HepG2 (cell line): ENCODE measurements around the gene LRRC17. TPM values are rescaled to one million over a fixed set of nuclear protein-coding genes. Genes with fewer than 3 reads are reported as not detected.

Experiments
- ELF3 ChIP-seq: IDR thresholded peaks from 2 replicates; pipeline ENCODE4 v1.6.1; 2016; ENCODE audit warnings: missing genetic modification reagents, missing compliant biosample characterization
- RFXANK ChIP-seq: IDR thresholded peaks from 2 replicates; pipeline ENCODE4 v1.6.1; 2016
- TCF7L2 ChIP-seq: IDR thresholded peaks from 2 replicates; pipeline ENCODE4 v1.6.1; 2011; ENCODE audit warnings: mild to moderate bottlenecking, low read depth, low read length, moderate library complexity
- ZNF207 ChIP-seq: fragments of 450-650 bp; IDR thresholded peaks from 2 replicates; pipeline ENCODE4 v1.6.1; 2016; ENCODE audit warnings: antibody characterized with exemption, borderline replicate concordance
- ZNF557 ChIP-seq: sonication (generic); formaldehyde crosslinking; IDR thresholded peaks from 2 replicates; pipeline ENCODE4 v1.4.0; 2020; ENCODE audit warnings: missing genetic modification reagents
- ZNF713 ChIP-seq: sonication (generic); formaldehyde crosslinking; IDR thresholded peaks from 2 replicates; pipeline ENCODE4 v1.4.0; 2020; ENCODE audit warnings: mild to moderate bottlenecking, missing genetic modification reagents
- polyA plus RNA-seq, 8 experiments: library from polyadenylated mRNA; depleted of rRNA in 3 of 8; stranded (reverse) in 7 of 8; unstranded in 1 of 8; fragments of >200 nt; fragmentation: Illumina TruSeq in 4 of 8; extraction: Trizol in 4 of 8; gene quantifications; 2 replicates each; pipeline versions ENCODE4 v1.2.1 to v1.2.3, GENCODE V29; 2011 to 2016; ENCODE audit warnings: low read depth in 4 of 8, missing spikeins in 1 of 8, mixed read lengths in 1 of 8; ENCODE audit not compliant: insufficient read depth in 1 of 8
- total RNA-seq, 5 experiments: library from RNA; depleted of rRNA; stranded (reverse); fragments of >200 nt; fragmentation: Illumina TruSeq; extraction: Trizol; gene quantifications; 2 replicates each; pipeline ENCODE4 v1.2.3, GENCODE V29; 2016; ENCODE audit warnings: low read depth in 1 of 5
- TF ChIP-seq, protein P1 (sequence below): IDR thresholded peaks from 2 replicates; pipeline ENCODE4 v1.6.1; 2016; ENCODE audit warnings: mild to moderate bottlenecking
- TF ChIP-seq, protein P2 (sequence below): IDR thresholded peaks from 2 replicates; pipeline ENCODE4 v1.4.0; 2020; ENCODE audit warnings: mild to moderate bottlenecking, missing genetic modification reagents
- TF ChIP-seq, protein P3 (sequence below): sonication (generic); formaldehyde crosslinking; IDR thresholded peaks from 2 replicates; pipeline ENCODE4 v1.4.0; 2020; ENCODE audit warnings: mild to moderate bottlenecking, missing genetic modification reagents
- TF ChIP-seq, protein P4 (sequence below): sonication (generic); formaldehyde crosslinking; IDR thresholded peaks from 2 replicates; pipeline ENCODE4 v1.5.1; 2020; ENCODE audit warnings: mild to moderate bottlenecking, missing genetic modification reagents, moderate library complexity
- TF ChIP-seq, protein P5 (sequence below): sonication (generic); formaldehyde crosslinking; IDR thresholded peaks from 2 replicates; pipeline ENCODE4 v1.4.0; 2020; ENCODE audit warnings: mild to moderate bottlenecking, missing genetic modification reagents, borderline replicate concordance

The LRRC17 gene
- total and polyA plus RNA-seq, 2 of the 13 experiments (the other 11 are each of a cell fraction or from before 2014, with no cell fraction given) = 0.20 to 0.66 TPM

DNA sequence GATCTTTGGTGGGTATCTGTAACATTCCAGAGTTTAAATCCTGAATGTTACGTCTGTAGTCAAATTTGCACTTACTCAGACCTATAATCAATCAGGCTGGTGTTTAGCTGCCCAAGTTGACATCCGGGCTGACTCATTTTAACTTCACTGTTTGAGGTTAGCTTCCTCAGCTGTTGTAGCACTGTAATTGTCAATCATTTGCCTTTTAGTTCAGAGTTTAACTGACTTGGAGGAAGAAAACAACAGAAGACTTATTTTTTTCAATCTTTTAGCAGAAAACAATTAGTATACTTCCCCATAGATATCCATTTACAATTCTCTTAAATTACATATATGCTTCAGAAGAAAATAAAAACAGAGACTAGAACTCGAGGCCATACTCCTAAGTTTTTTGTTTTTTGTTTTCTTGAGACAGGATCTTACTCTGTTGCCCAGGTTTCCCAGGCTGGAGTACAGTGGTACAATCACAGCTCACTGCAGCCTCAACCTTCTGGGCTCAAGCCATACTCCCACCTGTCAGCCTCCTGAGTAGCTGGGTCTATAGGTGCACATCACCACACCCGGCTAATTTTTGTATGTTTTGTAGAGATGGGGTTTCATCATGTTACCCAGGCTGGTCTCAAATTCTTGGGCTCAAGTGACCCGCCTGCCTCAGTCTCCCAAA lies 38.5 kb upstream of the LRRC17 start (continued):
- TF ChIP-seq, protein P1, sequence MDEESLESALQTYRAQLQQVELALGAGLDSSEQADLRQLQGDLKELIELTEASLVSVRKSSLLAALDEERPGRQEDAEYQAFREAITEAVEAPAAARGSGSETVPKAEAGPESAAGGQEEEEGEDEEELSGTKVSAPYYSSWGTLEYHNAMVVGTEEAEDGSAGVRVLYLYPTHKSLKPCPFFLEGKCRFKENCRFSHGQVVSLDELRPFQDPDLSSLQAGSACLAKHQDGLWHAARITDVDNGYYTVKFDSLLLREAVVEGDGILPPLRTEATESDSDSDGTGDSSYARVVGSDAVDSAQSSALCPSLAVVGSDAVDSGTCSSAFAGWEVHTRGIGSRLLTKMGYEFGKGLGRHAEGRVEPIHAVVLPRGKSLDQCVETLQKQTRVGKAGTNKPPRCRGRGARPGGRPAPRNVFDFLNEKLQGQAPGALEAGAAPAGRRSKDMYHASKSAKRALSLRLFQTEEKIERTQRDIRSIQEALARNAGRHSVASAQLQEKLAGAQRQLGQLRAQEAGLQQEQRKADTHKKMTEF (CRISPR knock-in tag) = peak; percentile 55
- no peak for TF ChIP-seq ZNF713 (CRISPR knock-in tag)
- TF ChIP-seq, protein P2, sequence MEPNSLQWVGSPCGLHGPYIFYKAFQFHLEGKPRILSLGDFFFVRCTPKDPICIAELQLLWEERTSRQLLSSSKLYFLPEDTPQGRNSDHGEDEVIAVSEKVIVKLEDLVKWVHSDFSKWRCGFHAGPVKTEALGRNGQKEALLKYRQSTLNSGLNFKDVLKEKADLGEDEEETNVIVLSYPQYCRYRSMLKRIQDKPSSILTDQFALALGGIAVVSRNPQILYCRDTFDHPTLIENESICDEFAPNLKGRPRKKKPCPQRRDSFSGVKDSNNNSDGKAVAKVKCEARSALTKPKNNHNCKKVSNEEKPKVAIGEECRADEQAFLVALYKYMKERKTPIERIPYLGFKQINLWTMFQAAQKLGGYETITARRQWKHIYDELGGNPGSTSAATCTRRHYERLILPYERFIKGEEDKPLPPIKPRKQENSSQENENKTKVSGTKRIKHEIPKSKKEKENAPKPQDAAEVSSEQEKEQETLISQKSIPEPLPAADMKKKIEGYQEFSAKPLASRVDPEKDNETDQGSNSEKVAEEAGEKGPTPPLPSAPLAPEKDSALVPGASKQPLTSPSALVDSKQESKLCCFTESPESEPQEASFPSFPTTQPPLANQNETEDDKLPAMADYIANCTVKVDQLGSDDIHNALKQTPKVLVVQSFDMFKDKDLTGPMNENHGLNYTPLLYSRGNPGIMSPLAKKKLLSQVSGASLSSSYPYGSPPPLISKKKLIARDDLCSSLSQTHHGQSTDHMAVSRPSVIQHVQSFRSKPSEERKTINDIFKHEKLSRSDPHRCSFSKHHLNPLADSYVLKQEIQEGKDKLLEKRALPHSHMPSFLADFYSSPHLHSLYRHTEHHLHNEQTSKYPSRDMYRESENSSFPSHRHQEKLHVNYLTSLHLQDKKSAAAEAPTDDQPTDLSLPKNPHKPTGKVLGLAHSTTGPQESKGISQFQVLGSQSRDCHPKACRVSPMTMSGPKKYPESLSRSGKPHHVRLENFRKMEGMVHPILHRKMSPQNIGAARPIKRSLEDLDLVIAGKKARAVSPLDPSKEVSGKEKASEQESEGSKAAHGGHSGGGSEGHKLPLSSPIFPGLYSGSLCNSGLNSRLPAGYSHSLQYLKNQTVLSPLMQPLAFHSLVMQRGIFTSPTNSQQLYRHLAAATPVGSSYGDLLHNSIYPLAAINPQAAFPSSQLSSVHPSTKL = peak; percentile 76
- TF ChIP-seq TCF7L2 = no peak
- no peak for TF ChIP-seq ZNF557
- TF ChIP-seq ELF3 = peak; percentile 78; the same call in 1 of the 2 replicates
- no peak for TF ChIP-seq RFXANK (CRISPR knock-in tag)
- no peak for TF ChIP-seq ZNF207
- TF ChIP-seq, protein P3, sequence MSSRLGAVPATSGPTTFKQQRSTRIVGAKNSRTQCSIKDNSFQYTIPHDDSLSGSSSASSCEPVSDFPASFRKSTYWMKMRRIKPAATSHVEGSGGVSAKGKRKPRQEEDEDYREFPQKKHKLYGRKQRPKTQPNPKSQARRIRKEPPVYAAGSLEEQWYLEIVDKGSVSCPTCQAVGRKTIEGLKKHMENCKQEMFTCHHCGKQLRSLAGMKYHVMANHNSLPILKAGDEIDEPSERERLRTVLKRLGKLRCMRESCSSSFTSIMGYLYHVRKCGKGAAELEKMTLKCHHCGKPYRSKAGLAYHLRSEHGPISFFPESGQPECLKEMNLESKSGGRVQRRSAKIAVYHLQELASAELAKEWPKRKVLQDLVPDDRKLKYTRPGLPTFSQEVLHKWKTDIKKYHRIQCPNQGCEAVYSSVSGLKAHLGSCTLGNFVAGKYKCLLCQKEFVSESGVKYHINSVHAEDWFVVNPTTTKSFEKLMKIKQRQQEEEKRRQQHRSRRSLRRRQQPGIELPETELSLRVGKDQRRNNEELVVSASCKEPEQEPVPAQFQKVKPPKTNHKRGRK (CRISPR knock-in tag) = no peak
- TF ChIP-seq, protein P4, sequence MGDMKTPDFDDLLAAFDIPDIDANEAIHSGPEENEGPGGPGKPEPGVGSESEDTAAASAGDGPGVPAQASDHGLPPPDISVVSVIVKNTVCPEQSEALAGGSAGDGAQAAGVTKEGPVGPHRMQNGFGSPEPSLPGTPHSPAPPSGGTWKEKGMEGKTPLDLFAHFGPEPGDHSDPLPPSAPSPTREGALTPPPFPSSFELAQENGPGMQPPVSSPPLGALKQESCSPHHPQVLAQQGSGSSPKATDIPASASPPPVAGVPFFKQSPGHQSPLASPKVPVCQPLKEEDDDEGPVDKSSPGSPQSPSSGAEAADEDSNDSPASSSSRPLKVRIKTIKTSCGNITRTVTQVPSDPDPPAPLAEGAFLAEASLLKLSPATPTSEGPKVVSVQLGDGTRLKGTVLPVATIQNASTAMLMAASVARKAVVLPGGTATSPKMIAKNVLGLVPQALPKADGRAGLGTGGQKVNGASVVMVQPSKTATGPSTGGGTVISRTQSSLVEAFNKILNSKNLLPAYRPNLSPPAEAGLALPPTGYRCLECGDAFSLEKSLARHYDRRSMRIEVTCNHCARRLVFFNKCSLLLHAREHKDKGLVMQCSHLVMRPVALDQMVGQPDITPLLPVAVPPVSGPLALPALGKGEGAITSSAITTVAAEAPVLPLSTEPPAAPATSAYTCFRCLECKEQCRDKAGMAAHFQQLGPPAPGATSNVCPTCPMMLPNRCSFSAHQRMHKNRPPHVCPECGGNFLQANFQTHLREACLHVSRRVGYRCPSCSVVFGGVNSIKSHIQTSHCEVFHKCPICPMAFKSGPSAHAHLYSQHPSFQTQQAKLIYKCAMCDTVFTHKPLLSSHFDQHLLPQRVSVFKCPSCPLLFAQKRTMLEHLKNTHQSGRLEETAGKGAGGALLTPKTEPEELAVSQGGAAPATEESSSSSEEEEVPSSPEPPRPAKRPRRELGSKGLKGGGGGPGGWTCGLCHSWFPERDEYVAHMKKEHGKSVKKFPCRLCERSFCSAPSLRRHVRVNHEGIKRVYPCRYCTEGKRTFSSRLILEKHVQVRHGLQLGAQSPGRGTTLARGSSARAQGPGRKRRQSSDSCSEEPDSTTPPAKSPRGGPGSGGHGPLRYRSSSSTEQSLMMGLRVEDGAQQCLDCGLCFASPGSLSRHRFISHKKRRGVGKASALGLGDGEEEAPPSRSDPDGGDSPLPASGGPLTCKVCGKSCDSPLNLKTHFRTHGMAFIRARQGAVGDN (CRISPR knock-in tag) = no peak
- TF ChIP-seq, protein P5, sequence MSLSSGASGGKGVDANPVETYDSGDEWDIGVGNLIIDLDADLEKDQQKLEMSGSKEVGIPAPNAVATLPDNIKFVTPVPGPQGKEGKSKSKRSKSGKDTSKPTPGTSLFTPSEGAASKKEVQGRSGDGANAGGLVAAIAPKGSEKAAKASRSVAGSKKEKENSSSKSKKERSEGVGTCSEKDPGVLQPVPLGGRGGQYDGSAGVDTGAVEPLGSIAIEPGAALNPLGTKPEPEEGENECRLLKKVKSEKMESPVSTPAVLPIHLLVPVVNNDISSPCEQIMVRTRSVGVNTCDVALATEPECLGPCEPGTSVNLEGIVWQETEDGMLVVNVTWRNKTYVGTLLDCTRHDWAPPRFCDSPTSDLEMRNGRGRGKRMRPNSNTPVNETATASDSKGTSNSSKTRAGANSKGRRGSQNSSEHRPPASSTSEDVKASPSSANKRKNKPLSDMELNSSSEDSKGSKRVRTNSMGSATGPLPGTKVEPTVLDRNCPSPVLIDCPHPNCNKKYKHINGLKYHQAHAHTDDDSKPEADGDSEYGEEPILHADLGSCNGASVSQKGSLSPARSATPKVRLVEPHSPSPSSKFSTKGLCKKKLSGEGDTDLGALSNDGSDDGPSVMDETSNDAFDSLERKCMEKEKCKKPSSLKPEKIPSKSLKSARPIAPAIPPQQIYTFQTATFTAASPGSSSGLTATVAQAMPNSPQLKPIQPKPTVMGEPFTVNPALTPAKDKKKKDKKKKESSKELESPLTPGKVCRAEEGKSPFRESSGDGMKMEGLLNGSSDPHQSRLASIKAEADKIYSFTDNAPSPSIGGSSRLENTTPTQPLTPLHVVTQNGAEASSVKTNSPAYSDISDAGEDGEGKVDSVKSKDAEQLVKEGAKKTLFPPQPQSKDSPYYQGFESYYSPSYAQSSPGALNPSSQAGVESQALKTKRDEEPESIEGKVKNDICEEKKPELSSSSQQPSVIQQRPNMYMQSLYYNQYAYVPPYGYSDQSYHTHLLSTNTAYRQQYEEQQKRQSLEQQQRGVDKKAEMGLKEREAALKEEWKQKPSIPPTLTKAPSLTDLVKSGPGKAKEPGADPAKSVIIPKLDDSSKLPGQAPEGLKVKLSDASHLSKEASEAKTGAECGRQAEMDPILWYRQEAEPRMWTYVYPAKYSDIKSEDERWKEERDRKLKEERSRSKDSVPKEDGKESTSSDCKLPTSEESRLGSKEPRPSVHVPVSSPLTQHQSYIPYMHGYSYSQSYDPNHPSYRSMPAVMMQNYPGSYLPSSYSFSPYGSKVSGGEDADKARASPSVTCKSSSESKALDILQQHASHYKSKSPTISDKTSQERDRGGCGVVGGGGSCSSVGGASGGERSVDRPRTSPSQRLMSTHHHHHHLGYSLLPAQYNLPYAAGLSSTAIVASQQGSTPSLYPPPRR (CRISPR knock-in tag) = peak; percentile 62; the same call in 1 of the 2 replicates
